Measurements from ENCODE around the gene LSG1.

The LSG1 gene

GRCh38 chr3:194711286-194711685, 39.3 kb upstream of the LSG1 start:
- TF ChIP-seq REST (IDR thresholded peaks at IDR 0.05; ENCODE audit: insufficient read depth in 1 of 2, low read depth in 2 of 2, low read length in 2 of 2) = no peak
- no peak for TF ChIP-seq FOXP2 (optimal IDR thresholded peaks at IDR 0.05; ENCODE audit: borderline replicate concordance, extremely low read depth, extremely low read length, insufficient read depth)
- no peak for TF ChIP-seq TAF1 (IDR thresholded peaks at IDR 0.05; ENCODE audit: borderline replicate concordance, insufficient read depth, low read length)
- TF ChIP-seq SIN3A (IDR thresholded peaks at IDR 0.05; ENCODE audit: borderline replicate concordance, insufficient read depth, low read length) = no peak

GRCh38 chr3:194707147-194707540, 35.2 kb upstream of the LSG1 start:
- no peak for TF ChIP-seq FOXP2 (optimal IDR thresholded peaks at IDR 0.05; ENCODE audit: borderline replicate concordance, extremely low read depth, extremely low read length, insufficient read depth)
- no peak for TF ChIP-seq REST (IDR thresholded peaks at IDR 0.05; ENCODE audit: insufficient read depth in 1 of 2, low read depth in 2 of 2, low read length in 2 of 2)
- TF ChIP-seq TAF1 (IDR thresholded peaks at IDR 0.05; ENCODE audit: borderline replicate concordance, insufficient read depth, low read length) = no peak
- no peak for TF ChIP-seq SIN3A (IDR thresholded peaks at IDR 0.05; ENCODE audit: borderline replicate concordance, insufficient read depth, low read length)
- no peak for TF ChIP-seq POLR2AphosphoS5 (IDR thresholded peaks at IDR 0.05; ENCODE audit: low read depth, low read length)

- TF ChIP-seq POLR2AphosphoS5 (IDR thresholded peaks at IDR 0.05; ENCODE audit: low read depth, low read length) (no peak), SIN3A (IDR thresholded peaks at IDR 0.05; ENCODE audit: borderline replicate concordance, insufficient read depth, low read length) (no peak), FOXP2 (optimal IDR thresholded peaks at IDR 0.05; ENCODE audit: borderline replicate concordance, extremely low read depth, extremely low read length, insufficient read depth) (no peak), REST (IDR thresholded peaks at IDR 0.05; ENCODE audit: insufficient read depth in 1 of 2, low read depth in 2 of 2, low read length in 2 of 2) (no peak), TAF1 (IDR thresholded peaks at IDR 0.05; ENCODE audit: borderline replicate concordance, insufficient read depth, low read length) (no peak)
These were observed 33.8 kb upstream of the LSG1 start for GRCh38 chr3:194705761-194706160.

- TF ChIP-seq POLR2AphosphoS5 (IDR thresholded peaks at IDR 0.05; ENCODE audit: low read depth, low read length) (no peak), FOXP2 (optimal IDR thresholded peaks at IDR 0.05; ENCODE audit: borderline replicate concordance, extremely low read depth, extremely low read length, insufficient read depth) (no peak), SIN3A (IDR thresholded peaks at IDR 0.05; ENCODE audit: borderline replicate concordance, insufficient read depth, low read length) (no peak), REST (IDR thresholded peaks at IDR 0.05; ENCODE audit: insufficient read depth in 1 of 2, low read depth in 2 of 2, low read length in 2 of 2) (no peak), TAF1 (IDR thresholded peaks at IDR 0.05; ENCODE audit: borderline replicate concordance, insufficient read depth, low read length) (no peak)
These were observed 33.2 kb upstream of the LSG1 start for GRCh38 chr3:194705227-194705626.

- TF ChIP-seq POLR2AphosphoS5 (IDR thresholded peaks at IDR 0.05; ENCODE audit: low read depth, low read length) = no peak
- TF ChIP-seq FOXP2 (optimal IDR thresholded peaks at IDR 0.05; ENCODE audit: borderline replicate concordance, extremely low read depth, extremely low read length, insufficient read depth) = no peak
- TF ChIP-seq SIN3A (IDR thresholded peaks at IDR 0.05; ENCODE audit: borderline replicate concordance, insufficient read depth, low read length) = no peak
- TF ChIP-seq REST (IDR thresholded peaks at IDR 0.05; ENCODE audit: insufficient read depth in 1 of 2, low read depth in 2 of 2, low read length in 2 of 2) = no peak
- TF ChIP-seq TAF1 (IDR thresholded peaks at IDR 0.05; ENCODE audit: borderline replicate concordance, insufficient read depth, low read length) = no peak
These were observed 30.6 kb upstream of the LSG1 start for GRCh38 chr3:194702545-194702944.

All from PFSK-1 (cell line).